Activated CD8-positive, alpha-beta memory T cell treated with anti-CD3 and anti-CD28 coated beads for 48 hours (primary cell): ENCODE results near the gene NLRP9.

Experiments used
- DNase-seq, 3 experiments: peaks; one replicate each; pipeline ENCODE4 v3.0.0-alpha.2; 2020; ENCODE audit warnings: low read depth in 2 of 3, low spot score in 2 of 3

The NLRP9 gene

GRCh38 chr19:55704494-55705245 lies 33.5 kb downstream of the NLRP9 start:
- no peak for DNase-seq

DNA sequence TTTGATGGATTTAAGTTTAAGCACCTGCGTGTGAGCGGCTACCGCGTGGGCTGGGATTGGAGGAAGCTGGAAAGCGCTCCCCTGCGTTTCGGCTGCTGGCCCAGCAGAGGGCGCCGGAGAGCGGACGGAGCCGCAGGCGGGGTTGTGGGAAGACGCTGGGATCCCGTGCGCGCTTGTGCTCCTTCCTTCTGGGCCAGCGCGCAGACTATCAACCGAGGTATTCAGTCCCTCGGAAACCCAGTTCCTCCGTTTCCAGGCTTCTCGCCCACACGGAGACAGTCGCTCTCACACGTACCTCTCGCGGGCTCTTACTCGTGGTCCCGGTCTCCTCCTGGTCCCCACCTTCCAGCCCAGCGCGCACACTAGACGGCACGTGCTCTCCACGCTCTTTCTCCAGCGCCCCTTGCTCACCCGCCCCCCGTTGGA lies 34.4 kb downstream of the NLRP9 start:
- DNase-seq, result peak in 2 of 3 experiments; percentile 32 to 41

DNA sequence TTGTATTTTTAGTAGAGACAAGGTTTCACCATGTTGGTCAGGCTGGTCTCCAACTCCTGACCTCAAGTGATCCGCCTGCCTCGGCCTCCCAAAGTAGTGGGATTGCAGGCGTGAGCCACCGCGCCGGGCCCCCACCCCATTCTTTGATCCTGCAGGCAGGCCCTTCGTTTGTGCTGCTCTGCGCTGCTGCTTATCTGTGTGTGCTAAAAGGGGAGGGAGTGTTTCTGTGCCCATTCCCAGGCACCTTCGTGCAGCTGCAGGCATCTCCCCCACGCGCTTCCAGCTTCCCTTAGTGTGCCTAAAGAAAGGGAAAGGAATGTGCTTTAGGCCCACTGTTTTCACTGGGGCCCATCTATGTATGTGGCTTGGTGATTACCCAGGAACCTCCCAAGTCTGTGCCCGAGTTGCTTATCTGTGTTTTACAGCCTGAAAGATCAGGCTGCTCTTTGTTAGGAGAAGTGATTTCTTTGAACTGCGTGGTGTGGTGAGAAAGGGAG lies 36.0 kb downstream of the NLRP9 start:
- DNase-seq, result no peak

- no peak for DNase-seq
Observed at GRCh38 chr19:55700813-55701212, 37.4 kb downstream of the NLRP9 start.

- no peak for DNase-seq
Observed at GRCh38 chr19:55699221-55699620, 39.0 kb downstream of the NLRP9 start.

DNA sequence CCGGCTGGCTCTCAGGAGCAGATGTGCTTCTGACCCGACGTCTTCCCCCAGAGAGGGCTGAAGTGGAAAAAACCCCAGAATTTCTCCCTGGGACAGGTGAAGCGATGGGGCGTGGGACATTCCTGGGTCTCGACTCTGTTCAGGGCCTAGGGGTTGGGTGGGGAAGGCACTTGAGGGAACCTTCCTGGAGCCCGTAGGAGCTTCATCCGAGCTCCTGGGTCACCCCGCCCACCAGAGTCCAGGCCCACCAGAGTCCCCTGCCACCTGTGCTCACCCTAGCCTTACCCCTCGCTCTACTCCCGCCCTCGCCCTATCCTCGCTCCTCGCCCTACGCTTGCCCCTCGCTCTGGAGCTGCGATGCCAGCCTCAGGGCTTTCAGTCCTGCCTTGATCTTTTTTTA lies 39.9 kb downstream of the NLRP9 start:
- no peak for DNase-seq

DNA sequence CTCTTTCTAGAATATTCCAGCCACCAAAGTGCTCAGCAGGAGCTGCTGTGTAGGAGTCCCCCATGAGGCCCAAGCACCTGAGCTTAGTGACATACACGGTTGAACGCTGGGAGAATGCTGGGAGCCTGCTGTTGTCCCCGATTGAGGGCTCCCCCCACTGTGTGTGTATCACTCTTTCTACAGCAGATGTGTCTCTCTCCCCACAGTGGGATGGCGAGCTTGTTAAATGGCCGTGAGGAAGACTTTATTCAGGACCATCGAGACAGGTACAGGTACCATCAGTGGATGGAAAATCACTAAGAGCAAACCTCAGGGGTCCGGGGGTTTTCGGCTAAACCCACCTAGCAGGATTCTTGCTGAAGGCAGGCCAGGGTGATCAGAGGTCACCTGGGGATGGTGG lies 40.5 kb downstream of the NLRP9 start:
- DNase-seq, result no peak

DNA sequence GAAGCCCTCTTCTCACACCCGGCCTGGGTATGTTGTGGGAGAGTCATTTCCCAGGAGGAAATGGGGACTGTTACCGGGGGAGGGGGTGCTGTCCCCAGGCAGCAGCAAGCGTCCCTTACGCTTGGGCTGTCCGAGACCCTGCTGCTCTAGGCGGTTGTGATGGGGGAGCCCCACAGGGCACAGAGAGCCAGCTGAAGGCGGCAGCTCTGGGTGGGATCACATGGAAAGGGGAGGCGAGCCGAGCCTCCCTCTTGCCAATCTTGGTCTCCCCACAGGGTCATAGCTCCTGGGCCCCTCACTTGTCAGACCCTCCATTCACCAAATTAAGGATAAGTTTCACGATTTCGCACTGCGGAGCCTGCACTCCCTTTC lies 41.1 kb downstream of the NLRP9 start:
- DNase-seq, result no peak

- no peak for DNase-seq
Observed at GRCh38 chr19:55696301-55697068, 41.7 kb downstream of the NLRP9 start.

DNA sequence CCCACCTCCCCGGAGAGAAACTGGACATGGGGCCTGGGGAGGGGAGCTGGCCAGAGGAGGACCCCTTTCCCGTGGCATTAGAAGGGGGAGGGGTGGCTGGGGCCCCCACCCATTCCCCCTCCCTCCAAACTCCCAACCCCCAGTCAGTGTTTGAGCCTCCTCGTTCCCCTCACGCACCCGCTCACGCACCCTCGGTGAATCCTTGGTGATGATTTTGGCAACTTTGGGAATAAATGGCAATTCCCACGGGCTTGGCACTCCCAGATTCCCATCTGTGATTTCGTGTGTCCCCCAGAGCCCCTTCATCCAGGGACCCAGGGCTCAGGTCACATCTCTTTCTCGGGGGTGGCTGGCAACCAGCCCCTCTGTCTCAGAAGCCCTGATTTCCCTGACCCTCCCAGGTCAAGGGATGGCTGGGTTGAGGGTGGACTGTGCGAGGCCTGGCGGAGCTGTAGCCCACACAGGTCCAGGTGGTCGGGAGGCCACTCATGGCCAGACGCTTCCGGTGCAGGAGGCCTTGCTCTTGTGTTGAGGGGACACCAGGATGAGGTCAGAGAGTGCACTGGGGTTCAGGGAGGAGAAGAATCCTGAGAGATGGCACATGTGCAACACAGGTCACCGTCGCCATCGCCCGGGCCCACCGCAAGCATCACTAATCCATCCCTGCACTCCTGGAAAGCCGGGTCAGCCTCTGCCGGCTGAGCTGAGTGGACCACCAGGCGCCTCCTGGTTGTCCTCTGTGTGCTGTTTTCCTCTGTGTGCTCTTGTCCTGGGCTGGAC lies 42.5 kb downstream of the NLRP9 start:
- DNase-seq, result no peak

DNA sequence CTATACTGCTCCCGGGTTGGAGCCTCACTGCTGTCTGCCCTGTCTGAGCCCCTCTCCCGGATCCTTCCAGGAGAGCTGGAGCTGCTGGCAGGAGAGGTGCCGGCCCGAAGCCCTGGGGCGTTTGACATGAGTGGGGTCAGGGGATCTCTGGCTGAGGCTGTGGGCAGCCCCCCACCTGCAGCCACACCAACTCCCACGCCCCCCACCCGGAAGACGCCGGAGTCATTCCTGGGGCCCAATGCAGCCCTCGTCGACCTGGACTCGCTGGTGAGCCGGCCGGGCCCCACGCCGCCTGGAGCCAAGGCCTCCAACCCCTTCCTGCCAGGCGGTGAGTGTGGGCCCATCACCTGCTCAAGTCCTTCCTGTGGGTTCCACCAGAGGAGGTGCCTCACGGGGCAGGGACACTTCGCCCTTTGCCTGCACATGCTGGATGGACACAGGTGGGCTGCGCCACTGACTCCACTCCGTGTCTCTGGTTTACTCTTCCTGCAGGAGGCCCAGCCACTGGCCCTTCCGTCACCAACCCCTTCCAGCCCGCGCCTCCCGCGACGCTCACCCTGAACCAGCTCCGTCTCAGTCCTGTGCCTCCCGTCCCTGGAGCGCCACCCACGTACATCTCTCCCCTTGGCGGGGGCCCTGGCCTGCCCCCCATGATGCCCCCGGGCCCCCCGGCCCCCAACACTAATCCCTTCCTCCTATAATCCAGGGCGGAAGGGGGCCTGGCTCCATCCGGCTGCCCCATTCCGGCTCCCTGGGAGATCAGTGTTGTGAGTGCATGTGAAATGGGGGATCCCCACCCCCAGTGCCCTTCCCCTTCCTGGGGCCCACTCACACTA lies 43.3 kb downstream of the NLRP9 start:
- no peak for DNase-seq

GRCh38 chr19:55694241-55694655 lies 44.0 kb downstream of the NLRP9 start:
- no peak for DNase-seq

- no peak for DNase-seq
Observed at GRCh38 chr19:55693336-55693974, 44.7 kb downstream of the NLRP9 start.

DNA sequence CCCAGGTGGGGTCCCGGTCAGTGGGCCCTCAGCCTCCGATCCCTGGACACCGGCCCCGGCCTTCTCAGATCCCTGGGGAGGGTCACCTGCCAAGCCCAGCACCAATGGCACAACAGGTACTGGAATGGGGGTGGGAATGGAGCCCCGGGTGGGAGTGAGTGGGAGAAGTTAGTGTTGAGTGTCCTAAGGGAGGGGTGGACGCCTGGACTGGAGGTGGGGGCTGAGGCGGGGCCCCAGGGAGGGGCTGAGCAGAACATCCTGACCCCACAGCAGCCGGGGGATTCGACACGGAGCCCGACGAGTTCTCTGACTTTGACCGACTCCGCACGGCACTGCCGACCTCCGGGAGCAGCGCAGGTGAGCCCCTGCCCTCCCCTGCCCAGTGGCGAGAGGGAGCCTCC lies 45.5 kb downstream of the NLRP9 start:
- no peak for DNase-seq

GRCh38 chr19:55691561-55692481 lies 46.4 kb downstream of the NLRP9 start:
- DNase-seq, result no peak

- DNase-seq, result no peak
Observed at GRCh38 chr19:55690769-55691545, 47.2 kb downstream of the NLRP9 start.

GRCh38 chr19:55690109-55690768 lies 48.0 kb downstream of the NLRP9 start:
- no peak for DNase-seq
